GM21576 (cell line): ENCODE data around the gene INPP5J.

ENCODE experiments used
- ATAC-seq: cut with Tn5 transposase; IDR thresholded peaks from one replicate; pipeline ENCODE4 v1.9.1; 2021; ENCODE audit warnings: mild to moderate bottlenecking, moderate library complexity; ENCODE audit not compliant: unreplicated experiment

The INPP5J gene

GRCh38 chr22:31123292-31123602 lies 481 bp downstream of the INPP5J start:
- ATAC-seq, result no peak

- ATAC-seq, result no peak
Observed at GRCh38 chr22:31124290-31124689, 1.5 kb downstream of the INPP5J start.

- no peak for ATAC-seq
Observed at GRCh38 chr22:31124811-31125465, 2.2 kb downstream of the INPP5J start.

GRCh38 chr22:31125521-31126117 lies 2.9 kb downstream of the INPP5J start:
- no peak for ATAC-seq

GRCh38 chr22:31126128-31126868 lies 3.5 kb downstream of the INPP5J start:
- ATAC-seq, result no peak

- no peak for ATAC-seq
Observed at GRCh38 chr22:31126869-31127175, 4.1 kb downstream of the INPP5J start.

GRCh38 chr22:31127181-31127772 lies 4.5 kb downstream of the INPP5J start:
- ATAC-seq, result no peak

GRCh38 chr22:31128156-31128555 lies 5.4 kb downstream of the INPP5J start:
- ATAC-seq, result no peak

- ATAC-seq, result no peak
Observed at GRCh38 chr22:31130873-31131272, 8.1 kb downstream of the INPP5J start.

GRCh38 chr22:31133911-31134310 lies 11.1 kb downstream of the INPP5J start:
- ATAC-seq, result no peak

- no peak for ATAC-seq
Observed at GRCh38 chr22:31134688-31135087, 11.9 kb downstream of the INPP5J start.

GRCh38 chr22:31135706-31136105 lies 12.9 kb downstream of the INPP5J start:
- ATAC-seq, result no peak

GRCh38 chr22:31136155-31136554 lies 13.4 kb downstream of the INPP5J start:
- no peak for ATAC-seq

- no peak for ATAC-seq
Observed at GRCh38 chr22:31136711-31137110, 13.9 kb downstream of the INPP5J start.

- ATAC-seq, result no peak
Observed at GRCh38 chr22:31137721-31138120, 15.0 kb downstream of the INPP5J start.

GRCh38 chr22:31138126-31138525 lies 15.4 kb downstream of the INPP5J start:
- no peak for ATAC-seq

- no peak for ATAC-seq
Observed at GRCh38 chr22:31139066-31139465, 16.3 kb downstream of the INPP5J start.

- no peak for ATAC-seq
Observed at GRCh38 chr22:31139866-31140716, 17.3 kb downstream of the INPP5J start, which contains the start of gene PLA2G3. Gene PLA2G3, minus strand, starts transcription at chr22:31140508. Its CDS starts 154 bp downstream, at chr22:31140354.

- ATAC-seq, result no peak
Observed at GRCh38 chr22:31140746-31141145, 18.0 kb downstream of the INPP5J start.

GRCh38 chr22:31141551-31141950 lies 18.8 kb downstream of the INPP5J start:
- no peak for ATAC-seq

- no peak for ATAC-seq
Observed at GRCh38 chr22:31142285-31142684, 19.5 kb downstream of the INPP5J start.
